ENCODE data around the gene AFF4.
"Not testable (repeated sequence)": the region's sequence is repeated elsewhere in the genome, so short reads cannot be mapped to it uniquely, and the experiment has no call there.

Gene AFF4

DNA sequence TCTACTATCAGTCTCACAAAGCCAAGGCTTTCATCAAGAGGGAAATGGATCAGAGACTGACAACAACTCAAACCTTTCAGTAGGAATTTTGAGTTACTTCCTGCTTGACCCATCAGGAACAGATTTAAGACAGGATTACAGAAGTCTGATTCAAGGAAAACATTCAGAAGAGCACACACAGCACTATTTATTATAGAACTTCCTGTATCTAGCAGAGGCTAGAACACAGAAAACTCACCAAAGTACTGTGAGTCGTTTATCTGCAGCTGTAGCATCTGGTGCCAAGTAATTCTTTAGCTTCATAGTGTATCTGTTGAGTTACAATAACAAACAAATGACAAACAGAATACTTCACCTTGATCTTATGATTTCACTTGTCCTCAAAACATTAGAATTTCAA, 76.2 kb downstream of the AFF4 start:
- DNase-seq = no peak

DNA sequence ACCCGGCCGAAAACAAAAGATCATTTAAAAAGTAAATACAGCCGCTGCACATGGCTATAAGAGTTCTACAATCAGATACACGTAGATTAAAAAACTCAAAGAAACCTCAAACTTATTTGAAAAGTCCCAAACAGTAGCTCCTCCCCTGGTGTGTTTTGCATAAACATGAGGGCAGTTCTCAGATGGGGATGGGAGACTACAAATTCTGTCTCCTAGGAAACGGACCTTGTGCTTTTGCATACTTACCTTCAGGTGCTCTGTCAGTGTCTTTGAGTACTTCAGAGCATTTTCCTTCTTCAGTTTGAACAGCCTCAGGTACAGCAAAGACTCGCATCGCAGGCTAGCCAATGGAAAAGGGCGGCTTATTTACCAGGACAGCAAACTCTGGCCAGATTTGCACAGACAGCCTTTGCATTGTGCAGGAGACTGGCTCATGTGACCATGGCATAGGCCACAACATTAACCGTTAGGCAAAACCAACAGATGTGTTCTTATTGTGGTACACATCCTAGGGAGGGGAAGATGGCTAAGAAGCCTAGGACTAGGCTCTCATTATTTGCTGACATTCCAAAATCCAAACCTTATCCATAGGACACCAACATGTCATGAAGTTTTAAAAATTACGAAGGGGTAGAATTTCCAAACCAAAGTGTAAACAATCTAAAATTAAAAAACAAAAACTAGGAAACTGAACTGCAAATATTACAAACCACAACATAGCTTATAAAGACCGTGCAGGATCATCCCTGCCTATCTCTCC, 77.2 kb downstream of the AFF4 start:
- no peak for DNase-seq

DNA sequence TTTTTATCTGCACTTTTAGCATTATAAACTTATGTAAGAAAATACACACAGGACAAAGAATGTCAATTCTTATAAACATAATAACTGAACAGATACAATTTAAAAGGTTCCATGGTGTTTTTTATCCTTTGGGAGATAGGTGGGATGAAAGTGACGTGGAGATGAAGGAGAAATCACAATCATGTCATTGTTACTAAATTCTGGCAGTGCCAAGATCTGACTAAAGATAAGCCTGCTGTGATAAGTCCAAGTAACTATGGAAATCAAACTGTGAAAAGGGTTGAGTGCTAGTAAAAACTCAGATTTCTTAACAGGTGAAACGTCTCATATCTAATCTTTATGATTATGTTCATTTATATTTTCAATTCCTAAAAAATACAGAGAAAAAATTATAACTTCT, 78.9 kb downstream of the AFF4 start:
- DNase-seq = no peak

DNA sequence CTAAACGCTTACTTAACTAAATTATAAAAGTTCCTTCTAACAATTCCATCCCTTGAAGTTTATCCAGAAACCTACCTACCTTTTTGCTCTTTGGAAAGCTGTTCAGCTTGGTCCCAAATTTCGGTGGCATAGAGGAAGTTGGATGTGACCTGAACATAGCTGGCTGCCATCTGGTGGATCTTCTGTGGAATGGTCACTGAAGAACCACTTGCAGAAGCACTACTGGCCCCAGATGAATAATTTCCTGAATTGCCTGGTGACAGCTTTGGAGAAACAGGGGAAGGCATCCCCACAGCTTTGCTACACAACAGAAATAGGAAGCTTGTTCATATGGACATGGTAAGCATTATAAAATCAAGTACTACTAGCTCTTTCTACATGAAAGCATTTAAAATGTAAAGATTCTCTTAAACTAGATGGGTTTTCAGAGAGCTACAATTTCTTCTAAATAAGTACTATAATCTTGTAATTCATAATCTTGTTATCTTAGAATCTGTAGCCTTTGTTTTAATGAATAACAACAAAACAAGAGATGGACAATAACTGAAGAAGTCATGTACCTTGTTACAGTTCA, 80.1 kb downstream of the AFF4 start:
- DNase-seq = peak; percentile 7

DNA sequence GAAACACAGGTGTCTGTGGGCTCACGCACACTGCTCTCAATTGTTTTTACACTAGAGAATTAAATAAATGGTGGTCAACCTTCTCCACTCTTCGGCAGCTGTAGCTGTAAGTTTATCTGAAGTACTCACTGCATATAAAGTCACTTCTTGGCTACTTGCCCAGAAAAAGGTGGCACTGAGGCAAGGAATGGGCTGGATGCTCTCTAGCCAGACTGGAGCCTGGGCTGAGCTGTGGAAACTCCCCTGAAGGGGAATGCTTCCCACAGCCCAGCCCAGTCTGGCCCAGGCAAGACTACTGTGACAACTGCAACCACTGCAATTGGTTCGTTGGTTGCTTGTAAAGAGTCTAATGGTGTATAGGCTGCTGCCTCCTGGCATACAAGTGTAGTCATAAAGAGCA, 85.5 kb downstream of the AFF4 start:
- DNase-seq = no peak

DNA sequence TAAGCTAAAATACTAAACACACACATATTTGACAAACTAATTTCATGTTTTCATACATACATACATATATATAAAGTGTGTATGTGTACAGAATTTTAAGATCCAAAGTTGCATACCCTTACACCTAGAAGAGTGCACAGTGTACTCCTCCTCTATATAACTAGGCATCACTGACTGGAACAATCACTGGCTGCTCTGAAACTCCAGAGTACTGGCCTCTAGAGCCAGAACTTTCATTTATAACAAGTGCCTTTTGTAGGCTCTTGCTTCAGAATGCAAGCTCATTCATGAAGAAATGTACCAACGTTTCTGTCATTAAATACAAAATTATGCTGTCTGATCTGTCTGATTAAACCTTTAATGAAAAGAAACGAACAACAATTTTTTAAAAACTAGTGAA, 86.0 kb downstream of the AFF4 start:
- no peak for DNase-seq

DNA sequence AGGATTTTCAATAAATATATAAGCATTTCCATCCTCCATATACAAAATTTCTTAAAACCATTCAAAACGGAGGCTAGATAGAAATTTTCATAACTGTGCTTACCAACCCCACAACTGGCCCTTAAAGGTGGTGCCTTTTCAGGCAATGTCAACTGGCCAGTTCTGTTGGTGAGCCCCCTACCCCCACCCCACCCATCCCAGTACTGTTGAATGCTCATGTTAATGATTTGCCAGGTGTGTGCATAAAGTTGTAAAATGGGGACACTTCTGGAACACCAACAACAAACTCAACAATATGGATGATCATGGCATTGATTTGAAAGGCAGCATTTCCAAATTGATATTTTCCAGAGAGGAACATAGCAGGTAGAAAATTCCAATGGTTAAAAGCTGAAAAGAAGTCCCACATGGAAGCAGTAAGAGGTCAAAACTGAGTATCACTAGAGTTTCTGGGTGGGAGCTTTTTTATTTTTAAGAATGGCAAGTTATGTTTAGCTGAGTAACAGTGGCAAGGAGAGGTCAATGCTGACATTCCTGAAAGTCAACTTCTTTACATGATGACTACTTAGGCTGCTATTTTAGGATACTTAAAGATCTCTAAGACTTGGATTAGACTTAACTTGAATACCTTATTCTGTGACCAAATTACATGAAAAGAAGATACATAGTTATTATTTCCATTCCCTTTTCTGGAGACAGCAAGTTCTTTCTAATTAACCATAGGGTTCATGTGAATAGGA, 87.2 kb downstream of the AFF4 start:
- no peak for DNase-seq

DNA sequence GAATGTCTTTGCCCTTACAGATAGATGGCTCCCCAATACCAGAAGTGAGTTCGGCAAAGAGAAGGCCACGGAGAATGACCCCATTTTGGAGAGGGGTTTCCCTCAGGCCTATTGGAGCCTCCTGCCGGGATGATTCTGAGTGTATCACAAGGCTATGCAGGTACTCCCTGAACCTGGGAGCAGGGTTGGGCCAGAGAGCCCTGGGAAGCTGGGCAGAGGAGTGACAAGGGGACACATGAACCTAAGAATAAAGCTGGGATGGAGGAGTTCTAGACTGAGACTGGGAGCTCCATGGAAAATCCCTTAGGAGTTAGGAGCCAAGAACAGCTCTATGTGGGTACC, 89.5 kb downstream of the AFF4 start:
- no peak for DNase-seq

DNA sequence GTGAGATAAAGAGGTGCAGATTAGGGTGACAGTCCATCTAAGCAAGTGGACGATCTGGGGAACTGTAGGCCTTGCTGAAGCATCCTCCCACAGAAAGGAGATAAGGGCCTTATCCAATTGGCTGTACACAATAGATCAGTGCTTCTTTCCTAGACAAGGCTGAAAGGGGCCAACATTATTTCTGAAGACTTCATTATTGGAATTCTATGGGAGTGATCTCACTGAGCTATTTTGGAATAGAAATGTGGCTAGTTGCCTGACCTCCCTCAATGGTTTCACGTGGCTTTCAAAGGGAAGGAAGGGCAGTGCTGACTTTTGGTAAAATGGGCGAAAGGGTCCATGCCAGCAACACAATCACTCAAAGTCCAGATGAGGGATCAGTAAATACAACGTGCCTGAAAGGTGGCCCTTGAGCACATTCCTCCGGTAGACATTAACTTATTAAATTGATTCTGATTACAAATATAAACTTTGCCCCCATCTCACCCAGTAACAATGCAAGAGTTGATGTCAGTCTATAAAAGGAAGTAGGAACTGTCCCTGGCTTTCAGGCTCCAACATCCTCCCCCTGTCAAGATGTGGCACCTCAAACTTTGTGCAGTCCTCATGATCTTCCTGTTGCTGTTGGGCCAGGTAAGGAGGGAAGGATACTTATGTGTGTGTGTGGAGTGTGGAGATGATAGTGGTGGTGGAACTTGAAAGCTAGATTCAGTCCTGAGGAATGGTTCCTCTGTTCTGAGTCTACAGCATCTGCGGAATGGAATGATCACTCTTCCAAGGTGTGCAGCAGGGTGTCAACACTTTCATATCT, 90.1 kb downstream of the AFF4 start, which contains the start of gene LEAP2:
LEAP2 (plus strand) TSS at position 550 of the 811 bp plus-strand sequence; CDS start at position 577, 27 bp downstream.
- DNase-seq = no peak

DNA sequence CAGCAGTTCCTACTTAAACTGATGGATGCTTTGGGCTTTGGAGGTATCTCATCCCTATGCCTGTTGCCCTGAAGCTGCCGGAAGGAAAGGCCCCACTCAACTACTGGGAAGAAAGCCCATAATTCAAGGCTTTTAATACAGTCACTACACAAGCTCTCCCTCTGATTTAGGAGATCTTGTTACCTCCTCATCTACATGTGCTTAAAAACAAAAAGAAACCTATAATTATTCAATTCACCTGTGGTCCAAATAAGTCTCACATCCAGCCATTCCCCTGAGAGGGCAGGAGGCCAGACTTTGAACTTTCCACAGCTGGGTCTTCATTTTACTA, 90.7 kb downstream of the AFF4 start:
- DNase-seq = no peak

DNA sequence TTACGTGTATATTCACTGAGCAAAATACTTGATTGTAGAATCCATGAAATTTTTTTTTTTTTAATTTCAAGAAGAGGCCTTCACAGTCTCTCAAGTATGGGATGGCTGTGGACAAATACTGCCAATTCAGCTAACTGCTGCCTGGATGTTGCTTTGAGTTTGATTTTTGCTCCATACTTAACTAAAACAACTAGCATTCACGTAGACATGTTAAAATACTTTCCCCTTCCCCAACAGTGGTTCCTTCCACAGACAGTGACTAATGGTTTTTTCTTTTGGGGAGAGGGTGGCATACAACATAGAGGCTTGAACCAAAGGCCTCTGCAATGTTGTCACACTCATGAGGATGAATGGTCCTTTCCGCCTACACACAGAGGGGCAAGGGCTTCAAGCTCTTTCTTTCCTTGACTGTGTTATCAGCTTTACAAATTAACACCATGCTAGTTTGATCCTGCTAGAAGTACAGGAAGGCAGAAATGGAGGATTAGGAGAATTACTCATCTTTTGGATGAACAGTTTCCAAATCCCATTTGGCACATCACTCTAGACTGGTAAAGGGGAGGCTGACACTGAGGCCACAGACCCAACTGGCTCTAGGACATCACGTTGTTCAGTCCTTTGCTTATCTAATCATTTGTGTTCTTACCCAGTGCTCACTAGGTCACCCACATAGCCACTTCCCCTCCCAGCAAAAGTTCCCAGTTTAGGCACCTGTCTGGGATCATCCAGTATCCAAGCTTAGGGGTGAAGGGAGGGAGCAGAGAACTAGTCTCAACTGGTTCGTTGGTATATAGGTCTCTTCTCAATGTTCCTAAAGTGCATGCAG, 91.8 kb downstream of the AFF4 start:
- no peak for DNase-seq

DNA sequence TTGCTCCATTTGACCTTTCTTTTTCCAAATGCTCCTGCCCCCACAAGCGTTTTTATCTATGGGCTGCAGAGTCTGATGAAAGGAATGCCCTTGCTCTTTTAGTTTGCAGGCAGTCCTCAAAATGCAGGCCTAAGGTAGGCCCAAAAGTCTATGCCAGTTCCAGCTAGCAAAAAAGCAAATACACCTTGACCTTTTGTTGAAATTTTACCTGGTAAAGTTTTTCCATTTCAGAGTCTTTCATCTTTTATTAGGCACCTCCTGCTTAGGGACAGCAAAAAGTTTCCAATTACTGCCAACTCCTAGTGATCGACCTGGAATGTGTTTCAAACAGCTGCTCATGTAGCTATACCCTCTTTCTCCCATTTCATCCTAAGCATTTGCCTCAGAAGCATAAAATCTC, 92.6 kb downstream of the AFF4 start:
- DNase-seq = no peak

DNA sequence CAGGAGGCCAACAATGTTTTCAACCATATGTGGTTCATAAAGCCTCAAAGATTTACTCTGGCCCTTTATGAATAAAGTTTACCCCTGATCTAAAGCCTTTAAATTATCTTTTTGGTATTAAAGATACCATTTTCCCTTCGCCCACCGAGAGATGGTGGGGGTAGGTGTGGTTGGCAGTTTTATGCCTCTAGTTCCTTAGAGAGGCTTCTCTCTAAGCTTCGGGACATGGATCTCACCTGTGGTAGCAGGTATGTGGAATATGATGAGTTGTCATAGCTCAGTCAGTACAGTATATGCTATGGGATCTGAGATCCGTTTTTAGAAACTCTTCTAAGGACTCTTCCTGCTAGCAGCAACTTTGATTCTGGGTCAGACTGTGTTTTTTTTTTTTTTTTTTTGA, 94.7 kb downstream of the AFF4 start:
- DNase-seq = no peak

DNA sequence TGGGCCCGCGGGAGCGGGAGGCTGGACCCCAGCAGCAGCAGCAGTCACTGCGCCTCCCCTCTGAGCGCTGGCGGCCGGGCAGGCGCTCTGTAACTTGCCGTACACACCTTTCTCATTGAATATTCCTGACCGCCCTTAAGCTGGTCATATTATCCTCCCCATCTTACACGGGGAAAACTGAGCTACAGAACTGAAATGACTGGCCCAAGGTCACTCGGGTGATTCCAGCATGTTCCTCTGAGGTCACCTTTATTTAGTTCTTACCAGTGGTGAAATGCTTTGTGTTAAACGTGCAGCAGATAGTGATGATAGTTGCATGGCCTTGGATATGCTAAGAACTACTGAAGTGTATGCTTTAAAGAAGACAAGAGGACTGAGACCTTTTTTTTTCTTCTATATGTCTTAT, 96.4 kb downstream of the AFF4 start:
- no peak for DNase-seq

DNA sequence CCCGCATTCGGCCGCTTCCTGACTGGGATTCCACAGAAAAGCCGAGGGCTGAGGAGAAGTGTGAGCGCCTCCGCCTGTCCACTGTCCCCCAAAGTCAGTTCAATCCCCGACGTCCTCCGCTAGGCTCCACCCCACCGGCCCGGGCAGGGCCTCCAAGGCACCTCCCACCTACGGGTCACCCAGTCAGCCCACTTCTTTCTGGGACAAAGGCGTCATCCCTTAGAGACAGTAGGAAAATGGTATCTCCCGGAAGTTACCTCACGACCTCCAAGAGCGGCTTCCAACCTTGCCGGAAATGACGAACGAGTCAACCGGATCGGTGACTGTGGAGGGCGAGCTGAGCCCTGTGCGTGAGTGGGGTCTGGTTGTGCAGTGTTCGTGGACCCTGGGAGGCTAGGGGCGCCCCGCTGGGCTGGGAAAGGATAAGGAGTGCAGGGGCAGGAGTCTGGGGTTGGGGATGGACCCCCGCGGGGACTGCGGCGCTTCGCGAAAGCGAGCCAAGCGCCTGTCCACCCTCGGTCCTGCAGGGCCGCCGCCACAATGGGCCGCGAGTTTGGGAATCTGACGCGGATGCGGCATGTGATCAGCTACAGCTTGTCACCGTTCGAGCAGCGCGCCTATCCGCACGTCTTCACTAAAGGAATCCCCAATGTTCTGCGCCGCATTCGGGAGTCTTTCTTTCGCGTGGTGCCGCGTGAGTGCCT, 96.9 kb downstream of the AFF4 start, which contains the start of the genes GDF9 and UQCRQ:
GDF9 (minus strand) TSS at position 128 of the 704 bp plus-strand sequence. CDS start 1,936 bp downstream, outside the sequence.
UQCRQ (plus strand) TSS at position 301 of the 704 bp plus-strand sequence; CDS start at position 541, 240 bp downstream.
- peak; percentile 87 for DNase-seq

DNA sequence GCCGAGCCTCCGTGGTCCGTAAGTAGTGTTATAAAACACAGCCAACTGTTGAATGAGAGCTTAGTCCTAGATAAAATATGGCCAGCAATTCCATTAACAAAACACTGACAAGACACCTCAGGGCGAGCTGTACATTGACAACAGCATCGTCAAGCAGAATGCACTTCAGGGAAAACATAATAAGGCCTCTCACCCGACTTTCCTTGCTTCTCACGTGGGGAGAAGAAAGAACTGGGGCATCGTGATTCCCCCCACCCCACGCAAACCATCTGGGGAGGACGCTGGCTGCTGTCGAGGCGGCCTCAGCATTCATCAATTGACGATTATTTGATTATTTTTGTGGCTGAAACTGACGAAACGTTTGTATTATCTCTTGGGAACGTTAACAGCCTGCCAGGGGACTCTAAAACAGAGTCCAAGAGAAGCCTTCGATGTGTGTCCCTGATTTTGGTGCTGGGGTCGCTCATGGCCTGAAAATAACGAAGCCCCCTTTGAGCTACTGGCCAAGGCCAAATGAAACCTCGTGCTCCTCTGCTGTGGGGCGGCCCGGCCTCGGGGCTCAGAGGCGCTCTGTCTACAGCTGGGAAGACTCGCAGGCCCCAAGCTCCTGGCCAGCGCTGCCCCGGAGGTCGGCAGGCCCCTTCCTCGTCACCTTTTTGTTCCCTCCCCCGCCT, 97.6 kb downstream of the AFF4 start:
- no peak for DNase-seq

DNA sequence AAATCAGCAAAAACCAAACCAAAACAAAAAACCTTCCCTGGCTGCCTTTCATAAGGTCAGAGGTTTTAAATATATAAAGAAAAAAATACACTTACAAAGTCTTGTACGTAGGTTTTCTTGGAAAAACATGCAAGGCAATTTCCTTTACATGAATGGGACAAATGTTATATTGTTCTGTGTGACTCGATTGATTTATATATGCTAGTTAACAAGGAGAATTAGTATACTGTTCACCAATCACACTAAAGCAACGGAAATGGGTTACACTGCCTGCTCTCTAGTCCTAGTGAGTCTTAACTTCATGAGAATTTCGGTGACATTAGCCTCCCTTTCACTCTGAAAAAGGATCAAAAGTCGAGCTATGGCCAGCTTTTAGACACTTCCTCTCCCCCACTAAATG, 102.7 kb downstream of the AFF4 start:
- DNase-seq = no peak

DNA sequence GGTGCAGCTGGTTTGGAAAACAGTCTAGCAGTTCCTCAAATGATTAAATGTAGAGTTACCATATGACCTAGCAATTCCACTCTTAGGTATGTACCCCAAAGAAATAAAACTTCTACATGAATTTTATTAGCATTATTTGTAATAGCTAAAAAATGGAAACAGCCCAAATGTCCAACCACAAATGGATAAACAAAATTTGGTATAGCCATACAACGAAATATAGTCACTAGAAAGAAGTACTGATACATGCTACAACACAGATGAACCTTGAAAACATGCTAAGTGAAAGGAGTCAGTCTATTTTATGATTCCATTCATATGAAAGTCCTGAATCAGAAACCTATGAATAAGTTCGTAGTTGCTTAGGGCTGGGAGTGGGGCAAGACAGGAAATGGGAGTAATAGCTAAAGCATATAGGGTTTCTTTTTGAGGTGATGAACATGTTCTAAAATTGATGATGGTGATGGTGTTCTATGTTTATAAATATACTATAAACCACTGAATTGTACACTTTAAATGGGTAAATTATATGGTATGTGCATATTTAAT, 103.5 kb downstream of the AFF4 start:
- DNase-seq = no peak

DNA sequence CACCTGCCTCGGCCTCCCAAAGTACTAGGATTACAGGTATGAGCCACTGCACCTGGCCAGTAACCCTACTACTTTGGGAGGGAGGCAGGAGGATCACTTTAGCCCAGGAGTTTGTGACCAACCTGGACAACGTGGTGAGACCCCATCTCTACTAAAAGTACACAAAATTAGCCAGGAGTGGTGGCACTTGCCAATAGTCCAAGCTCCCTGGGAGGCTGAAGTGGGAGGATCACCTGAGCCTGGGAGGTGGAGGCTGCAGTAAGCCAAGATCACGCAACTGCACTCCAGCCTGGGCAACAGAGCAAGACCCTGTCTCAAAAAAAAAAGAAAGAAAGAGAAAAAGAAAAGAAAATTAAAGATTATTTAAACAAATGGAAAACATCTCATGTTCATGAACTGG, 107.4 kb downstream of the AFF4 start:
- no peak for DNase-seq

DNA sequence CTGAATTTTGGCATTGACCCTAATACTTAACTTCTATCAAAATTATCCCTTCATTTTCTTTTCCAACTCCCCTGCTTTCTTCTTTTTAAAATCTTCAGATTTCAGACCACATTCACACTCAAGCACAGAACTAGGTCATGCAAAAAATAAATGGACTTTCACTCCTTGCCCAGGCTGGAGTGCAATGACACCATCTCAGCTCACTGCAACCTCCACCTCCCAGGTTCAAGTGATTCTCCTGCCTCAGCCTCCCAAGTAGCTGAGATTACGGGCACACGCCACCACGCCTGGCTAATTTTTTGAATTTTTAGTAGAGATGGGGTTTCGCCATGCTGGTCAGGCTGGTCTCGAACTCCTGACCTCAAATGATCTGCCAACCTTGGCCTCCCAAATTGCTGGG, 108.4 kb downstream of the AFF4 start:
- DNase-seq = not testable (repeated sequence)

DNA sequence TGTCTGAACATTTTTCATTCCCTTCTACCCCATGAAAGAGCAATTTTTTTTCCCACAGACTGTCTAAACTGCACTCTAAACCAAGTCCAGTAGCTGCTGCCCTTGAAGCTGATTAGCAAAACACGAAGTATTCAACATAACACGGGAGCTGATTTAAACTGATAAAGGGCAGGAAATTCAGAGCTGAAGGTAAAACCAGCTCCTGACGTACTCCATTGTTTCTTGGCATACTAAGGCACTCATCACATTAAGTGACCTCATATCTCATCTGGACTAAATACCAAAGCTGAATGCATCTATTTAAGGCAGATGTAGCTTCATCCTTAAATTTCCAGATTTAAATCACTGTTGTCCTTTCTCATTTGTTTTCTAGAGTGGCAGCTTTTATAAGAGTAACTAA, 109.1 kb downstream of the AFF4 start:
- no peak for DNase-seq
